Measurements from ENCODE around the gene SCLT1. TPM values are rescaled to one million over a fixed set of nuclear protein-coding genes. Genes with fewer than 3 reads are reported as not detected.
A peak's percentile ranks its signal among the peaks of the same experiment; 100 is the strongest.

The SCLT1 gene
- total and polyA plus RNA-seq, 2 of the 8 experiments (the other 6 are each of a cell fraction or from before 2014, with no cell fraction given), result 4.8 to 13.1 TPM

GRCh38 chr4:129117705-129118104 is 24.4 kb upstream of the SCLT1 start:
- Histone ChIP-seq H2AFZ (ENCODE audit: low read length) (no peak overlapping the region), H3K4ac (replicated peaks; ENCODE audit: insufficient read length, low read depth, low read length) (no peak overlapping the region), H3K9me3 (ENCODE audit: insufficient read depth in 2 of 2, low read depth in 1 of 2, low read length in 1 of 2) (no peaks in the 10 kb centered on the region), H2BK12ac (ENCODE audit: low read depth, low read length) (no peak overlapping the region), H3K18ac (ENCODE audit: extremely low read depth, low read length) (no peak overlapping the region), H2BK5ac (ENCODE audit: low read depth, low read length) (no peak overlapping the region), H3K79me2 (ENCODE audit: control insufficient read depth in 1 of 2, insufficient read depth in 2 of 2, low read length in 2 of 2) (no peaks in the 10 kb centered on the region), H3K14ac (ENCODE audit: insufficient read length) (no peak overlapping the region), H4K20me1 (replicated peaks in 1 of 2; ENCODE audit: control insufficient read depth in 1 of 2, insufficient read depth in 2 of 2, low read length in 2 of 2) (no peaks in the 10 kb centered on the region), H3K9ac (replicated peaks in 1 of 4; ENCODE audit: extremely low read depth in 1 of 4, low read depth in 3 of 4, low read length in 3 of 4) (no peak overlapping the region), H2BK20ac (ENCODE audit: low read length) (no peak overlapping the region), H3K56ac (replicated peaks; ENCODE audit: insufficient read length, low read depth, low read length) (no peak overlapping the region), H3K4me2 (ENCODE audit: insufficient read depth in 1 of 2, low read depth in 2 of 2, low read length in 2 of 2) (no peak overlapping the region), H3K4me3 (ENCODE audit: extremely low read depth in 1 of 4, insufficient read depth in 2 of 4, low read depth in 3 of 4, low read length in 4 of 4) (no peak overlapping the region), H2BK120ac (replicated peaks; ENCODE audit: low read depth, low read length) (no peak overlapping the region), H2BK15ac (ENCODE audit: low read length) (no peak overlapping the region), H3K23me2 (ENCODE audit: low read depth, low read length) (no peaks in the 10 kb centered on the region), H3K79me1 (ENCODE audit: low read depth, low read length) (no peaks in the 10 kb centered on the region), H3K27me3 (replicated peaks in 1 of 4; ENCODE audit: control insufficient read depth in 3 of 4, extremely low read depth in 1 of 4, insufficient read depth in 3 of 4, low read length in 3 of 4) (no peaks in the 10 kb centered on the region), H3K27ac (ENCODE audit: low read depth, low read length) (no peak overlapping the region), H3K36me3 (ENCODE audit: control insufficient read depth in 2 of 4, insufficient read depth in 4 of 4, low read length in 3 of 4) (no peaks in the 10 kb centered on the region), H2AK5ac (ENCODE audit: low read depth, low read length) (no peak overlapping the region), H4K8ac (ENCODE audit: extremely low read depth, insufficient read depth, low read length) (peak overlapping the region; percentile 62; the same call in 1 of the 2 replicates), H4K91ac (replicated peaks; ENCODE audit: insufficient read length, low read length) (no peak overlapping the region), H4K5ac (ENCODE audit: insufficient read length, low read depth, low read length) (no peak overlapping the region), H3K23ac (ENCODE audit: insufficient read length) (no peak overlapping the region), H3K4me1 (replicated peaks in 1 of 4; ENCODE audit: control insufficient read depth in 3 of 4, insufficient read depth in 4 of 4, low read length in 3 of 4) (no peaks in the 10 kb centered on the region; a peak in 1 of 7 replicates)
- WGBS, 2 experiments (ENCODE audit: extremely low coverage in 1 of 2, insufficient coverage in 1 of 2, insufficient read length in 1 of 2, insufficient replicate concordance in 2 of 2, low coverage in 1 of 2, low lambda C conversion rate in 2 of 2, missing lambda C conversion rate in 1 of 2), result 85% methylated on average over 5 of the region's 5 CpGs; no CpG with 5 or more reads in 1 of the 2 experiments
- DNase-seq (ENCODE audit: low read depth in 1 of 2, low spot score in 2 of 2), result no peak
- no peak for TF ChIP-seq SAP30 (IDR thresholded peaks at IDR 0.05; ENCODE audit: insufficient read depth, insufficient replicate concordance, low read length)
- TF ChIP-seq SIN3A (conservative IDR thresholded peaks at IDR 0.05 in 1 of 2, IDR thresholded peaks at IDR 0.05 in 1 of 2; ENCODE audit: low read depth in 1 of 2, low read length in 2 of 2), result no peak
- no peak for TF ChIP-seq POLR2AphosphoS5 (IDR thresholded peaks at IDR 0.05; ENCODE audit: low read depth, low read length)
- TF ChIP-seq GABPA (IDR thresholded peaks at IDR 0.05; ENCODE audit: borderline replicate concordance, insufficient read depth, low read length), result no peak
- TF ChIP-seq FOSL1 (IDR thresholded peaks at IDR 0.05; ENCODE audit: insufficient read depth, low read depth, low read length), result no peak
- TF ChIP-seq BACH1 (IDR thresholded peaks at IDR 0.05; ENCODE audit: low read length), result no peak
- TF ChIP-seq CEBPB (IDR thresholded peaks at IDR 0.05; ENCODE audit: low read depth, low read length), result no peak
- ChIA-PET CTCF (ENCODE audit: partially characterized antibody) (no interaction called here), POLR2A (ENCODE audit: partially characterized antibody) (no interaction called here)
- no peak for FAIRE-seq

Data from H1 (cell line).